ENCODE measurements around the gene TIRAP. TPM values are rescaled to one million over a fixed set of nuclear protein-coding genes. Genes with fewer than 3 reads are reported as not detected.

Gene TIRAP
- total RNA-seq = 1.9 and 2.9 TPM in 2 replicates

GRCh38 chr11:126282736-126283591, at the start of gene TIRAP:
TIRAP (plus strand) TSS chr11:126283093; CDS start chr11:126290895, 7,802 bp downstream.

GRCh38 chr11:126268708-126269579, 13.9 kb upstream of the TIRAP start, which contains the start of the genes FOXRED1 and SRPRA:
FOXRED1 (plus strand) TSS chr11:126269154; CDS start chr11:126269207, 53 bp downstream.
SRPRA (minus strand) TSS chr11:126268895; CDS start chr11:126268804, 91 bp downstream.

GRCh38 chr11:126303623-126304456, 20.9 kb downstream of the TIRAP start, which contains the start of gene DCPS:
DCPS (plus strand) TSS chr11:126304060; CDS start chr11:126304081, 21 bp downstream.

Other genes with a start within 250 kb of the TIRAP start
- 1.9 and 2.6 TPM in 2 replicates for gene CDON, start 220.2 kb upstream of the TIRAP start, total RNA-seq
- gene RPUSD4, start 71.4 kb upstream of the TIRAP start, total RNA-seq = 32.8 and 42.9 TPM in 2 replicates
- 32.5 and 38.8 TPM in 2 replicates for gene FAM118B, start 71.3 kb upstream of the TIRAP start, total RNA-seq
- 40.0 and 40.6 TPM in 2 replicates for gene SRPRA, start 14.2 kb upstream of the TIRAP start, total RNA-seq
- 17.9 and 18.4 TPM in 2 replicates for gene FOXRED1, start 13.9 kb upstream of the TIRAP start, total RNA-seq
- 9.7 and 16.1 TPM in 2 replicates for gene DCPS, start 21.0 kb downstream of the TIRAP start, total RNA-seq
- 21.9 and 26.3 TPM in 2 replicates for gene ST3GAL4, start 72.6 kb downstream of the TIRAP start, total RNA-seq